Measurements from ENCODE around the gene SKA3.

DNA sequence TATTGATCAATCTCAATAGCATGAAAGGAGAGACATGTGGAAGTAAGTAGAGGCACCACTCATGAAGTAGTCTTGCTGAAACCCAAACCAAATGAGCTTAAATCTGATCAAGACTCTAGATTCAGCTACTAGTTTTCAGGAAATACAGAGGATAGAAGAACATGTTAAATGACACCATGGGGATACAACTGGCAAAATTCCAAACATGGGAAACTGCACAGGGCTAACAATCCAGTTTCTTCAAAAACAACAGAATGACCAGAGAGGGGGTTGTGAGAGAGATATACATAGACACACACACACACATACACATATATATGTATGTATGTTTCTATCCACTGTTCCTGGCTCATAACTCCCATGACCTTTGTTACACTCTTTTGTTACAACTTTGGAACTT, 44.9 kb upstream of the SKA3 start:
- no peak for TF ChIP-seq RAD21 (IDR thresholded peaks at IDR 0.05; ENCODE audit: low read depth)
- no peak for TF ChIP-seq TEAD4 (IDR thresholded peaks at IDR 0.05)
- no peak for TF ChIP-seq YY1 (IDR thresholded peaks at IDR 0.05; ENCODE audit: low read depth)
- TF ChIP-seq TAF1 (IDR thresholded peaks at IDR 0.05; ENCODE audit: low read depth), result no peak
- TF ChIP-seq FOXM1 (IDR thresholded peaks at IDR 0.05; ENCODE audit: borderline replicate concordance, low read depth), result no peak

Data from Ishikawa (cell line).